ENCODE measurements around the gene TTC23L. TPM values are rescaled to one million over a fixed set of nuclear protein-coding genes. Genes with fewer than 3 reads are reported as not detected.
A peak's percentile ranks its signal among the peaks of the same experiment; 100 is the strongest.

Gene TTC23L
- total and polyA plus RNA-seq, 9 donors = 0.15 to 3.3 (median 0.48) TPM

GRCh38 chr5:34930870-34931269 lies 91.9 kb downstream of the TTC23L start:
- TF ChIP-seq POLR2A (IDR thresholded peaks at IDR 0.05) (no peak), CTCF (IDR thresholded peaks at IDR 0.05) (no peak), EP300 (IDR thresholded peaks at IDR 0.05) (no peak)
- Histone ChIP-seq H3K27ac (no peak overlapping the region), H3K27me3 (no peaks in the 10 kb centered on the region), H3K9me3 (no peaks in the 10 kb centered on the region), H3K4me3 (peak overlapping the region; percentile 87), H3K36me3 (no peaks in the 10 kb centered on the region), H3K4me1 (ENCODE audit: insufficient read depth) (peaks cover 2% of the 10 kb centered on the region)
- no peak for DNase-seq
- intact Hi-C loops (cut with DNase I) = no loop called here
- WGBS, 3 donors = 69 to 75% (median 71%) methylated on average over 4 of the region's 4 CpGs

- Histone ChIP-seq H3K36me3 (no peaks in the 10 kb centered on the region), H3K9me3 (no peaks in the 10 kb centered on the region), H3K4me3 (no peak overlapping the region), H3K27me3 (no peaks in the 10 kb centered on the region), H3K27ac (no peak overlapping the region), H3K4me1 (ENCODE audit: insufficient read depth) (peaks cover 2% of the 10 kb centered on the region)
- no peak for TF ChIP-seq POLR2A (IDR thresholded peaks at IDR 0.05)
- TF ChIP-seq CTCF (IDR thresholded peaks at IDR 0.05) = no peak
- no peak for TF ChIP-seq EP300 (IDR thresholded peaks at IDR 0.05)
- DNase-seq = no peak
- intact Hi-C loops (cut with DNase I) = no loop called here
- 92 to 93% (median 93%) methylated on average over 2 of the region's 2 CpGs for WGBS, 3 donors
Measured at GRCh38 chr5:34932947-34933346, 94.0 kb downstream of the TTC23L start.

- H3K27ac ChIP-seq = no peak overlapping the region
- no peaks in the 10 kb centered on the region for H3K27me3 ChIP-seq
- H3K4me3 ChIP-seq = no peak overlapping the region
- H3K4me1 ChIP-seq (ENCODE audit: insufficient read depth) = peaks cover 2% of the 10 kb centered on the region
- no peaks in the 10 kb centered on the region for H3K36me3 ChIP-seq
- TF ChIP-seq CTCF (IDR thresholded peaks at IDR 0.05) (no peak), EP300 (IDR thresholded peaks at IDR 0.05) (no peak), POLR2A (IDR thresholded peaks at IDR 0.05) (no peak)
- WGBS, 3 donors = 82 to 93% (median 88%) methylated on average over 3 of the region's 3 CpGs
- intact Hi-C loops (cut with DNase I) = no loop called here
- no peak for DNase-seq
- H3K9me3 ChIP-seq = no peaks in the 10 kb centered on the region
Measured at GRCh38 chr5:34941936-34942335, 103.0 kb downstream of the TTC23L start.

- no peak for DNase-seq
- intact Hi-C loops (cut with DNase I) = no loop called here
- H3K36me3 ChIP-seq = no peaks in the 10 kb centered on the region
Measured at GRCh38 chr5:34944044-34944443, 105.1 kb downstream of the TTC23L start.

GRCh38 chr5:34944460-34945047 lies 105.6 kb downstream of the TTC23L start:
- no peak overlapping the region for H3K27ac ChIP-seq
- DNase-seq = no peak
- 26 to 52% (median 27%) methylated on average over 11 of the region's 11 CpGs for WGBS, 3 donors
- H3K4me3 ChIP-seq = no peak overlapping the region
- H3K9me3 ChIP-seq = no peaks in the 10 kb centered on the region
- no peaks in the 10 kb centered on the region for H3K27me3 ChIP-seq
- H3K36me3 ChIP-seq = no peaks in the 10 kb centered on the region
- intact Hi-C loops (cut with DNase I) = no loop called here
- peaks cover 2% of the 10 kb centered on the region for H3K4me1 ChIP-seq (ENCODE audit: insufficient read depth)
- TF ChIP-seq CTCF (IDR thresholded peaks at IDR 0.05) (no peak), POLR2A (IDR thresholded peaks at IDR 0.05) (no peak), EP300 (IDR thresholded peaks at IDR 0.05) (no peak)

More at GRCh38 chr5:34944044-34944443, 105.1 kb downstream of the TTC23L start:
- TF ChIP-seq EP300 (IDR thresholded peaks at IDR 0.05) (no peak), POLR2A (IDR thresholded peaks at IDR 0.05) (no peak)
- Histone ChIP-seq H3K4me3 (no peak overlapping the region), H3K4me1 (ENCODE audit: insufficient read depth) (peaks cover 2% of the 10 kb centered on the region), H3K27ac (no peak overlapping the region), H3K9me3 (no peaks in the 10 kb centered on the region), H3K27me3 (no peaks in the 10 kb centered on the region)
- WGBS, 3 donors = 69 to 91% (median 79%) methylated on average over 2 of the region's 2 CpGs
